Stimulated activated CD8-positive, alpha-beta memory T cell treated with anti-CD3 and anti-CD28 coated beads, Interleukin-12 subunit alpha, Interleukin-12 subunit beta, amount 100 ng/mL, for 24 hours (primary cell): Measurements from ENCODE around the gene RIMBP3C.
"Not testable (repeated sequence)": the region's sequence is repeated elsewhere in the genome, so short reads cannot be mapped to it uniquely, and the experiment has no call there.

Experiments used
- DNase-seq: peaks from one replicate; pipeline ENCODE4 v3.0.0-alpha.2; 2020; ENCODE audit errors: extremely low read depth

Gene RIMBP3C

GRCh38 chr22:21526705-21527500 is 24.4 kb downstream of the RIMBP3C start:
- DNase-seq, result not testable (repeated sequence)

- DNase-seq, result not testable (repeated sequence)
These were observed 34.1 kb downstream of the RIMBP3C start for GRCh38 chr22:21516970-21517764.

- not testable (repeated sequence) for DNase-seq
These were observed 34.7 kb downstream of the RIMBP3C start for GRCh38 chr22:21516522-21516921.

- not testable (repeated sequence) for DNase-seq
These were observed 36.0 kb downstream of the RIMBP3C start for GRCh38 chr22:21515234-21515633.

- not testable (repeated sequence) for DNase-seq
These were observed 37.1 kb downstream of the RIMBP3C start for GRCh38 chr22:21514117-21514516.

GRCh38 chr22:21512022-21512421 is 39.2 kb downstream of the RIMBP3C start:
- not testable (repeated sequence) for DNase-seq

GRCh38 chr22:21510397-21510796 is 40.9 kb downstream of the RIMBP3C start:
- DNase-seq, result not testable (repeated sequence)

- DNase-seq, result not testable (repeated sequence)
These were observed 51.4 kb downstream of the RIMBP3C start for GRCh38 chr22:21499623-21500506.

GRCh38 chr22:21498489-21498888 is 52.8 kb downstream of the RIMBP3C start:
- not testable (repeated sequence) for DNase-seq

- not testable (repeated sequence) for DNase-seq
These were observed 53.3 kb downstream of the RIMBP3C start for GRCh38 chr22:21497984-21498383.
